ENCODE results near the gene PRR33. TPM values are rescaled to one million over a fixed set of nuclear protein-coding genes. Genes with fewer than 3 reads are reported as not detected.

Gene PRR33
- total RNA-seq, 1 donor from 2014 or later, result 0.20 TPM

GRCh38 chr11:1862588-1863351 lies 28.9 kb downstream of the PRR33 start:
- no peak for DNase-seq

DNA sequence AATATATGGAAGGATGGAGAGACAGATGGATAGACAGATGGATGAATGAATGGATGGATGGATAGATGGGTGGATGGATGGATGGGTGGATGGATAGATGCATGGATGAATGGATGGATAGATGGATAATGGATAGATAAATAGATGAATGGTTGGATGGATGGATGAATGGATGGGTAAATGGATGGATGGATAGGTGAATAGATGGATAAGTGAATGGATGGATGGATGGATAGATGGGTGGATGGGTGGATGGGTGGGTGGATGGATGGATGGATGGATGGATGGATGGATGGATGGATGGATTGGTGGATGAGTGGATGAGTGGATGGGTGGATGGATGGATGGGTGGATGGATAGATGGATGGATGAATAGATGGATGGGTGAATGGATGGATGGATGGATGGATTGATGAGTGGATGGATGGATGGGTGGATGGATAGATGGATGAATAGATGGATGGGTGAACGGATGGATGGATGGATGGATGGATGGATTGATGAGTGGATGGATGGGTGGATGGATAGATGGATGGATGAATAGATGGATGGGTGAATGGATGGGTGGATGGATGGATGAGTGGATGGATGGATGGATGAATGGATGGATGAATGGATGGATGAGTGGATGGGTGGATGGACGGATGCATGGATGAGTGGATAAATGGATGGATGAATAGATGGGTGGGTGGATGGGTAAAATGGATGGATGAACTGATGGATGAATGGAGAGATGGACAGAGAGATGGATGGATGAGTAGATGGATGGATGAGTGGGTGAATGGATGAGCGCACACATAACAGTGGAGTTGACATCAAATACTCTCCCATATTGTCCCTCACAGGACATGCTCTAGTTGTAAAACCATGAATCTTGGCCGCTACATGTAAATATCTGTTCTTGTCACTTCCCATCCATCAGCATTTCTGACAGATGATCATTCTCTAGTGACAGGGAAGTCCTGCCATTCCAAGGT lies 30.0 kb downstream of the PRR33 start:
- DNase-seq, result no peak

GRCh38 chr11:1860108-1860507 lies 31.6 kb downstream of the PRR33 start:
- no peak for DNase-seq

GRCh38 chr11:1859004-1859403 lies 32.7 kb downstream of the PRR33 start:
- DNase-seq, result no peak

DNA sequence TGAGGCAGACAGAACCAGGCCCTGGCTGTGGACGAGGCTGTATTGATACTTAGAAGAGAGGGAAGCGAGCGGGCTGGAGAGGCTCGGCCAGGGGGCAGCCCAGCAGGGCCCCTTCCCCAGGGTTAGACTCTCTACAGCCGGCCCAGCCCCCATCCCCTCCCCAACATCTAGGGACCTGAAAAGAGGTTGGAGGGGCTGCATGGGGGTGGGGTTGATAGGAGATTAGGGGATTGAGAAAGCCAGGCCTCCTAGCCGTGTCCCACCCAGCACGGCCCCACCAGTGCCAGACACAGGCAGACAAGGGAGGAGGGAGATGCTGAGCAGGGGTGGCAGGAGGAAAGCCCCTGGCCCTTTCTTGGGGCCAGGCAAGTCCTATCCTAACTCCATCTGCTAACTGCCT lies 33.1 kb downstream of the PRR33 start:
- no peak for DNase-seq

GRCh38 chr11:1858154-1858553 lies 33.5 kb downstream of the PRR33 start:
- DNase-seq, result no peak

GRCh38 chr11:1857064-1857463 lies 34.6 kb downstream of the PRR33 start:
- DNase-seq, result no peak

DNA sequence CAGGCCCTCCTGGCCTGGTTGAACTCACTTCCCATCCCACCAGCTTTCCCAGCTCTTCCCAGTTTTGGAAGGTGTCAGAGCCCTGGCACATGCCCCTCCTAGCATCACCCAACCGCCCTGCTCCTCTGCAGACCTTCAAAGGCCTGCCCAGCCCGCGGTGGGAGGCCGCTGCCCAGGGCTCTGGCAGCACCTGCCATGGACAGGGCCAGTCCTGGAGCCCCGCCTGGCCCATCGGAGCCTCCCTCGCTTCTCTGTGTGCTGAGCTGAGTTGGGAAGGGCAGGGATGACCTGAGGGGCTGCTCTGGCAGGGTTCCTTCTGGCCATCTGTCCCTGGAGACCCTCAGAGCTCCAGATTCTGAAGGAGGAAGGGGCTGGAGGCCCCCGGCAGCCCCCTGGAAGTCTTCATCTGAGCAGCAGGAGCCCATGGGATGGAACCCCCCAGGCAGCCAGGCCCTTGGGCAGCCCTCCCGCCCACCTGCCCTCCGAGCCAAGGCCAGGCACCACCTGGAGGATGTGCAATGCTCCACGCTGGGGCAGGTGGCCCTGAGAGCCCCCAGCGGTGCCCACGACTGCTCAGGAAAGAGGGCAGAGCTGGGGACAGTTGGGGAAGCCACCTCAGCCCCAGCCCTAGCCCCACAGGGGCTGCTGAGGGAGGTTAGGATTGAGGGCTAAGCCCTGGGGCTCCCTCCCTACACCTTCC lies 35.2 kb downstream of the PRR33 start:
- DNase-seq, result no peak

GRCh38 chr11:1855886-1856265 lies 35.8 kb downstream of the PRR33 start:
- DNase-seq, result no peak

- DNase-seq, result no peak
These were observed 36.5 kb downstream of the PRR33 start for GRCh38 chr11:1854949-1855885.

DNA sequence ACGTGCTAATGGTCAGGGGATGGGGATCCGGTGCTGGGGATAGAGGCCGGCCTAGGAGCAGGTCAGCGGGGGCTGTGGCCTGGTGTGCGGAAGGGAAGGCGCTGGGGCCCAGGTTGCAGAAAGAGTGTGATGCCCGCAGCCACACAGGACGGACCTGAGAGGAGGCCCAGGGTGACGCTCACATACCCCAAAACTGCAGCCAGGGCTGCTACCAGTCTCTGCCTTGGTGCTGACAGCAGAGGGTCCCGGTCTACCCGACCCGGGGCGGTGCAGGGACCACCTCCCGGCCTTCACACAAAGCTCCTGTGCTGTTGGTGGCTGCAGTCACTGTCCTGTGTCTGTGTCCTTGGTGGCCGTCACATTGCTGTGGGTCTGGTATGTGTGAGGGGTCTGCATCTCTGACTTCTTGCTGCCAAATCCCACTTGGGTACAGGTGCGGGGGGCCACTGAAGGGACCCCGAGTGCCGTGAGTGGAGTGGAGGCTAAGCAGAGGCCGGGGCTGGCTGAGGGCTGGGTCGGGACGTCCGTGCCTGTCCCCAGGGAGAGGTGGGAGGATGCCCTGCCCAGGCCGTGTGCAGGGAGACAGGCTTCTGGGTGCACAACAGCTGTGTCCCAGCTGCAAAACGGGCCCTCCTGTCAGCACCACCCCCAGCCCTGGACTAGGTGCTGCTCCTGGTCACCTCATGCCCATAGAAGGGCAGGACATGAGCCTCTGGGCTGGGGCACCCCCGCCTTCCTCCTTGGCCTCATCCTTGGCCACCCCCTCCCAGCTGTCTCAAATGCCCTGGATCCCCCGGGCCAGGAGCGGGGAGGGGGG lies 37.4 kb downstream of the PRR33 start:
- DNase-seq, result no peak

- DNase-seq, result no peak
These were observed 38.1 kb downstream of the PRR33 start for GRCh38 chr11:1853376-1854131.

DNA sequence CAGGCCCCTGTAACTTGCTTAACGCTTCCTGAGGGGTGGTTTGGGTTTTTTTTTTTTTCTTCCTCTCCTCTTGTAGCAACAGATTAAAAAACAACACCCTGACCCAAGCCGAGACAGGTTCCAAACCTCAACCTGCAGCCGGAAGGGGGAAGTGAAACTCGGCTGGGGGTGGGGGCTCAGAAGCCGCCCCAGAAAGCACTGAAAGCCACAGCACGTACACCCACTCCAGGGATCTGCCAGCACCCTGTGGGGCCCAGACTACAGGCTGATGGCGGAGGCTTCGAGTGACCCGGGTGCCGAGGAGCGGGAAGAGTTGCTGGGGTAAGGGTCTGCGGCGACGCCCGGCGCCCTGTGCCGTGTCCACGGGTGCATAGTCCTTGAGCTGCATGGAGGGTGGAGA lies 38.8 kb downstream of the PRR33 start, which contains the start of gene LSP1:
TSS of gene LSP1 (plus strand) at position 208 of the 400 bp plus-strand sequence. CDS start at position 269, 61 bp downstream.
- no peak for DNase-seq

DNA sequence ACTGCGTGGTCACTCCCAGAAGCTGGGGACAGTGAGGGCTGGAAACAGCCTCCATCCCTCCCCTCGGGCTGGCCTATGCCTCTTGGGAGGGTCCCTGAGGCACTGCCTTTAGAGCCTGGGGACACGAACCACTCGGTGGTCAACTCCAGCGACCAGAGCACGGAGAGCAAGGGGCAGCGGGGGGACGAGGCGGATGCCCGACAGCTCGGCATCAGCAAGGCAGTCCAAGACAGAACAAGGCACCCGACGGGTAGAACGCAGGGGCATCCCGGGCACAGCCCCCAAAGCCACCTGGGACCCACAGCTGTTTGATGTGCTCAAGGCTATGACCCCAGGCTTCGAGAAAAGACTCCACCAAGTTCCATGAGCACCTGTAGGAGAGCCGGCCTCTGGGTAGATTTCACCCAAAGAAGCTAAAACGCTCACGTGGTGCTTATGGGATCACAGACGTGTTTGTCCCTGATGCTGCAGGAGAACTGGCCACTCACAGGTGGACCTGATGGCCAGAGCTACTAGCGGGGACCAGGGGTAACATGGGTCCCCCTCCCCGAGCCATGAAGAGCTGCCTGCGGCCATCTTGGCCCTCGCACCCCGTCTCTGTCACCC lies 39.3 kb downstream of the PRR33 start:
- no peak for DNase-seq

DNA sequence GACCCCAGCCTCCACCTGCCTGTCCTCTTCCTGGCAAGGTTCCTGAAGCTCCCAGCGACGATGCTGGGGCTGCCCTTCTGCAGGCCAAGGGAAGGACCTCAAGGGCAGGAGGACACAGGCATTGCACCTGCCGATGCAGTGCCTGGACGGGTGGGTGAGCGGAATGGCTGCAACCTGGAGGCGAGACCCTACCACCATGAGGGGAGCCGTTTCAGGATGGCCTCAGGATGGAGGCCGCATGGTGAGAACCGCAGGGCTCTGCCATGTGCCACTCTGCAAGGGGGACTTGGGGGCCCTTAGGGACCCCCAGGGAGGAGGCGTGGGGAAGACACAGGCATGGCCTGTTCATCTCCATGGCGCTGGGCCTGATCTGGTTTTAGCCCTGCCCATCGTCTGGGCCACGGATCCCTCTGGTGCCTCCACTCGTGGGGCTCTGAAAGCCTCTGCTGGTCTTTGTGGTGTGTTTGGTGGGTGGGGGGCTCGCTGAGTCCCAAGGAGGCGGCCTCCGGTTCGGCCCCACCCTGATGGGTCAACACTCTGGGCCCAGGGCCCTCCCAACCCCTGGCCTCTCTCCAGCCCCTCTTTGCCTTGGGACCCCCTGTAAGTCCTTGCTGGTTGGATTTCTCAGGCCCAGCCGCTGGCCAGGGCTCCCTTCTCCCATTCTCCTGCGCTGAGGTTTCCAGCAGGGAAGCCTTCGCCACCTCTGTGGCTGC lies 40.1 kb downstream of the PRR33 start:
- DNase-seq, result no peak

- DNase-seq, result no peak
These were observed 42.9 kb downstream of the PRR33 start for GRCh38 chr11:1848640-1849430.

DNA sequence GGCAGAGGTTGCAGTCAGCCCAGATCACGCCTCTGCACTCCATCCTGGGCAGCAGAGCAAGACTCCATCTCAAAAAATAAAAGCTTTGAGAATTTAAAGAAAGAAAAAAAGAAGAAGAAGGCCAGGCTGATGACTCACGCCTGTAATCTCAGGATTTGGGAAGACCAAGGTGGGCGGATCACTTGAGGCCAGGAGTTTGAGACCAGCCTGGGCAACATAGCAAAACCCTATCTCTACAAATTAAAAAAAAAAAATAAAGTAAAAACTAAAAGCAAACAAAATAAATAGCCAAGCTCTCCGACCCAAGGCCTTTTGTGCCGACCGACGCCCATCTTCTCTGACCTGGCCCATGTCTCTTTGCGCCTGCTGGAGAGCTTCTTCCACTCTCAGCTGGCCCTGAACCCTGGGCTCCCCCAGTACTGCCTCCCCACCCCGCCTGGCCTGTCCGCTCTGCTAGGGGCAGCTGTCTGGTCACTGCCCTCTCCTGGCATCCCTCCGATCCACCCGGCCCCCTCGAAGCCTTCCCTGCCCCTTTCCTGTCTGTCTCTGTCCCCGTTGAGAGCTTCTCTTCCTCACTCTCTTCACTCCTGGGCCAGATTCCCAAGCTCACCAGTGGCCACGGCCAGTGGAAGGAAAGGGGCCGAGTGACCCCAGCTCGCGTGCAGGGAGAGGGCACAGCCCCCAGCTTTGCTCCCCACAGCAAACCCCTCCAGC lies 43.6 kb downstream of the PRR33 start:
- no peak for DNase-seq
